ENCODE data around the gene ATP13A2. TPM values are rescaled to one million over a fixed set of nuclear protein-coding genes. Genes with fewer than 3 reads are reported as not detected.

The ATP13A2 gene
- total RNA-seq, 1 donor from 2014 or later = 73.4 TPM

- no peak for FAIRE-seq
- no peak for DNase-seq (ENCODE audit: low spot score in 2 of 2)
These were observed 31.1 kb downstream of the ATP13A2 start, which contains the start of gene MFAP2 for GRCh38 chr1:16980473-16981268. MFAP2 (minus strand) TSS chr1:16980620; CDS start chr1:16978273, 2,347 bp downstream.

- FAIRE-seq (no peak), DNase-seq (ENCODE audit: low spot score in 2 of 2) (no peak)
These were observed 32.0 kb downstream of the ATP13A2 start for GRCh38 chr1:16979475-16980327.

- DNase-seq (ENCODE audit: low spot score in 2 of 2) (peak in 1 of 2 donors; percentile 49), FAIRE-seq (no peak)
These were observed 32.9 kb downstream of the ATP13A2 start for GRCh38 chr1:16978567-16979474.

- no peak for DNase-seq (ENCODE audit: low spot score in 2 of 2)
- FAIRE-seq = no peak
These were observed 33.6 kb downstream of the ATP13A2 start for GRCh38 chr1:16978139-16978538.

GRCh38 chr1:16977377-16977776 lies 34.4 kb downstream of the ATP13A2 start:
- FAIRE-seq (no peak), DNase-seq (ENCODE audit: low spot score in 2 of 2) (no peak)

- FAIRE-seq (no peak), DNase-seq (ENCODE audit: low spot score in 2 of 2) (no peak)
These were observed 34.8 kb downstream of the ATP13A2 start for GRCh38 chr1:16976966-16977365.

GRCh38 chr1:16975838-16976237 lies 35.9 kb downstream of the ATP13A2 start:
- no peak for FAIRE-seq
- DNase-seq (ENCODE audit: low spot score in 2 of 2) = no peak

GRCh38 chr1:16975211-16975610 lies 36.5 kb downstream of the ATP13A2 start:
- FAIRE-seq = no peak
- no peak for DNase-seq (ENCODE audit: low spot score in 2 of 2)

- FAIRE-seq = no peak
- DNase-seq (ENCODE audit: low spot score in 2 of 2) = no peak
These were observed 38.5 kb downstream of the ATP13A2 start for GRCh38 chr1:16973215-16973614.

GRCh38 chr1:16972189-16972895 lies 39.4 kb downstream of the ATP13A2 start:
- FAIRE-seq = no peak
- DNase-seq (ENCODE audit: low spot score in 2 of 2) = no peak

- DNase-seq (ENCODE audit: low spot score in 2 of 2) (no peak), FAIRE-seq (no peak)
These were observed 40.2 kb downstream of the ATP13A2 start for GRCh38 chr1:16971341-16972188.

GRCh38 chr1:16970132-16970910 lies 41.4 kb downstream of the ATP13A2 start:
- FAIRE-seq = no peak

GRCh38 chr1:16969651-16970050 lies 42.1 kb downstream of the ATP13A2 start:
- DNase-seq (ENCODE audit: low spot score in 2 of 2) (no peak), FAIRE-seq (no peak)

More at GRCh38 chr1:16970132-16970910, 41.4 kb downstream of the ATP13A2 start:
- no peak for DNase-seq (ENCODE audit: low spot score in 2 of 2)

GRCh38 chr1:16969057-16969611 lies 42.6 kb downstream of the ATP13A2 start:
- FAIRE-seq (no peak), DNase-seq (ENCODE audit: low spot score in 2 of 2) (no peak)

GRCh38 chr1:16968372-16968771 lies 43.4 kb downstream of the ATP13A2 start:
- FAIRE-seq = no peak
- no peak for DNase-seq (ENCODE audit: low spot score in 2 of 2)

- no peak for DNase-seq (ENCODE audit: low spot score in 2 of 2)
- FAIRE-seq = no peak
These were observed 43.8 kb downstream of the ATP13A2 start for GRCh38 chr1:16967962-16968361.

- FAIRE-seq = no peak
These were observed 44.6 kb downstream of the ATP13A2 start for GRCh38 chr1:16967095-16967575.

GRCh38 chr1:16966282-16966681 lies 45.4 kb downstream of the ATP13A2 start:
- no peak for DNase-seq (ENCODE audit: low spot score in 2 of 2)
- no peak for FAIRE-seq

More at GRCh38 chr1:16967095-16967575, 44.6 kb downstream of the ATP13A2 start:
- DNase-seq (ENCODE audit: low spot score in 2 of 2) = peak in 1 of 2 donors; percentile 58

All from frontal cortex (tissue), 4 donors.